Stomach (tissue), 4 donors: ENCODE measurements around the gene SOCS1.

Source experiments
- CTCF ChIP-seq, 7 experiments: fragments of 450-650 bp in 4 of 7; fragments of 200-600 bp in 3 of 7; sonication (generic) in 3 of 7; IDR thresholded peaks; one replicate each; pipeline ENCODE4 v1.5.1; 2016 to 2019; ENCODE audit warnings: antibody characterized with exemption in 7 of 7, control low read depth in 2 of 7, mild to moderate bottlenecking in 1 of 7
- POLR2AphosphoS5 ChIP-seq, 3 donors: sonication (generic); formaldehyde crosslinking; IDR thresholded peaks; one replicate each; pipeline ENCODE4 v1.6.1; 2016; ENCODE audit warnings: antibody characterized with exemption in 3 of 3

GRCh38 chr16:11205754-11206581 lies 50.0 kb downstream of the SOCS1 start:
- no peak for TF ChIP-seq CTCF (IDR thresholded peaks at IDR 0.05)
- TF ChIP-seq POLR2AphosphoS5 (IDR thresholded peaks at IDR 0.05) = no peak
